DND-41 (cell line): ENCODE results near the gene STH.

ENCODE experiments used
- CTCF ChIP-seq: IDR thresholded peaks from 2 replicates; pipeline ENCODE4 v1.5.1; 2012; ENCODE audit warnings: borderline replicate concordance, low read length, moderate library complexity, mild to moderate bottlenecking; ENCODE audit not compliant: poor library complexity, severe bottlenecking; ENCODE audit errors: extremely low read depth
- EZH2 ChIP-seq: IDR thresholded peaks from 3 replicates; pipeline ENCODE4 v1.6.1; 2012; ENCODE audit warnings: borderline replicate concordance, low read depth, mild to moderate bottlenecking, moderate library complexity, low read length, inconsistent platforms; ENCODE audit not compliant: severe bottlenecking

GRCh38 chr17:45999900-46000290 lies 845 bp downstream of the STH start:
- no peak for TF ChIP-seq CTCF
- no peak for TF ChIP-seq EZH2
